HepG2 (cell line): ENCODE data around the gene ALDOA. TPM values are rescaled to one million over a fixed set of nuclear protein-coding genes. Genes with fewer than 3 reads are reported as not detected.
A peak's percentile ranks its signal among the peaks of the same experiment; 100 is the strongest.

Source experiments
- ATF7 ChIP-seq, 2 experiments: fragments of 450-650 bp in 1 of 2; sonication (generic) in 1 of 2; formaldehyde crosslinking in 1 of 2; IDR thresholded peaks; 2 replicates each; pipeline versions ENCODE4 v1.4.0 to v1.6.1; 2016 to 2020; ENCODE audit warnings: antibody characterized with exemption in 1 of 2, mild to moderate bottlenecking in 1 of 2, missing genetic modification reagents in 1 of 2
- KDM6A ChIP-seq: IDR thresholded peaks from 2 replicates; pipeline ENCODE4 v1.6.1; 2016; ENCODE audit warnings: low read depth
- NFE2L2 ChIP-seq: fragments of 150-350 bp; IDR thresholded peaks from 2 replicates; pipeline ENCODE4 v1.6.1; 2014; ENCODE audit warnings: low read length
- RBM22 ChIP-seq: fragments of 200-400 bp; formaldehyde crosslinking; optimal IDR thresholded peaks from 2 replicates; pipeline ENCODE3; 2017; ENCODE audit warnings: mild to moderate bottlenecking, low read length, moderate library complexity
- ZNF207 ChIP-seq: fragments of 450-650 bp; IDR thresholded peaks from 2 replicates; pipeline ENCODE4 v1.6.1; 2016; ENCODE audit warnings: antibody characterized with exemption, borderline replicate concordance
- ZNF264 ChIP-seq: sonication (generic); formaldehyde crosslinking; IDR thresholded peaks from 2 replicates; pipeline ENCODE4 v1.4.0; 2020; ENCODE audit warnings: missing genetic modification reagents
- ZNF484 ChIP-seq: sonication (generic); formaldehyde crosslinking; IDR thresholded peaks from 2 replicates; pipeline ENCODE4 v1.5.1; 2020; ENCODE audit warnings: mild to moderate bottlenecking, low read depth, missing genetic modification reagents, borderline replicate concordance
- ZNF644 ChIP-seq: IDR thresholded peaks from 2 replicates; pipeline ENCODE4 v1.6.1; 2016; ENCODE audit warnings: low read depth
- ZNF777 ChIP-seq: sonication (generic); formaldehyde crosslinking; IDR thresholded peaks from 2 replicates; pipeline ENCODE4 v1.4.0; 2020; ENCODE audit warnings: missing genetic modification reagents
- ZZZ3 ChIP-seq: sonication (generic); formaldehyde crosslinking; IDR thresholded peaks from 2 replicates; pipeline ENCODE4 v1.4.0; 2020; ENCODE audit warnings: missing genetic modification reagents, mild to moderate bottlenecking, borderline replicate concordance
- polyA plus RNA-seq, 8 experiments: library from polyadenylated mRNA; depleted of rRNA in 3 of 8; stranded (reverse) in 7 of 8; unstranded in 1 of 8; fragments of >200 nt; fragmentation: Illumina TruSeq in 4 of 8; extraction: Trizol in 4 of 8; gene quantifications; 2 replicates each; pipeline versions ENCODE4 v1.2.1 to v1.2.3, GENCODE V29; 2011 to 2016; ENCODE audit warnings: low read depth in 4 of 8, missing spikeins in 1 of 8, mixed read lengths in 1 of 8; ENCODE audit not compliant: insufficient read depth in 1 of 8
- total RNA-seq, 5 experiments: library from RNA; depleted of rRNA; stranded (reverse); fragments of >200 nt; fragmentation: Illumina TruSeq; extraction: Trizol; gene quantifications; 2 replicates each; pipeline ENCODE4 v1.2.3, GENCODE V29; 2016; ENCODE audit warnings: low read depth in 1 of 5
- TF ChIP-seq, protein P1 (sequence below): sonication (generic); IDR thresholded peaks from 2 replicates; pipeline ENCODE4 v1.6.1; 2016; ENCODE audit warnings: low read depth, borderline replicate concordance
- TF ChIP-seq, protein P2 (sequence below): sonication (generic); formaldehyde crosslinking; IDR thresholded peaks from 2 replicates; pipeline ENCODE4 v1.4.0; 2020; ENCODE audit warnings: missing genetic modification reagents, mild to moderate bottlenecking, borderline replicate concordance
- TF ChIP-seq, protein P3 (sequence below): sonication (generic); formaldehyde crosslinking; IDR thresholded peaks from 2 replicates; pipeline ENCODE4 v1.8.1; 2023; ENCODE audit warnings: missing genetic modification reagents, inconsistent platforms, borderline replicate concordance
- TF ChIP-seq, protein P4 (sequence below): sonication (generic); formaldehyde crosslinking; IDR thresholded peaks from 2 replicates; pipeline ENCODE4 v1.4.0; 2020; ENCODE audit warnings: missing genetic modification reagents
- TF ChIP-seq, protein P5 (sequence below): sonication (generic); formaldehyde crosslinking; IDR thresholded peaks from 2 replicates; pipeline ENCODE4 v1.4.0; 2020; ENCODE audit warnings: mild to moderate bottlenecking, low read depth, missing genetic modification reagents
- TF ChIP-seq, protein P6 (sequence below): sonication (generic); formaldehyde crosslinking; IDR thresholded peaks from 2 replicates; pipeline ENCODE4 v1.4.0; 2020; ENCODE audit warnings: mild to moderate bottlenecking, missing genetic modification reagents, borderline replicate concordance

Gene ALDOA
- total and polyA plus RNA-seq, 2 of the 13 experiments (the other 11 are each of a cell fraction or from before 2014, with no cell fraction given), result 925 to 1,884 TPM

DNA sequence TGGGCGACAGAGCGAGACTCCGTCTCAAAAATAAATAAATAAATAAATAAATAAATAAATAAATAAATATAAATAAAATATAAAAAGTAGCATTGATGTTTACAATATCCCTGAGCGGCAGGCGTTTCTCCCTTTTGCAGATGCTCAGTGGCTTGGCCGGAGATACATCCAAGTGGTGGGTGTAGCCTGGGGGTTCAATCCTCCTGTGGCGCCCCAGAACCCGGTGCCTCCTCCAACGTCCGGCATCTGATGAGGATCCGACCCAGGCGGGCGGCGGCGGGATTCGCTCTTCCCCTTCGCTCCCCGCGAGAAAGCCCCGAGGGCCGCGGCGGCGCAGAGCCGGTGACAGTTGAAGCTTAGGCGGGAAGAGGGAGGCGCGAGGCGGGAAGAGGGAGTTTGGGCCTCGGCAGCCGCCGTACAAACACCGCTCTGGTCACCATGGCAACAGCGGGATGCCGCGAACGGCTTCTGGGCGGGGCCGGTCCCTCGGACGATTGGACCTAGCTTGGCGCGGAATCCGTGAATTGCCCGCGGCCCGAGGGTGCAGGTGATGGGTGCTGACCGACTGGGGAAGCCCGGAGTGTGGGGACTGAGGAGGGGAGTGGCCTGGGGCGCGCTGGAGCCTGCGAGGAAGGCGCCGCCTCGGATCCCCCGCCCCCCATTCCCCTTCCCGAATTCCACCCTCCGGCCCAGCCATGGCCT is 12.7 kb upstream of the ALDOA start (continued):
- TF ChIP-seq, protein P1, sequence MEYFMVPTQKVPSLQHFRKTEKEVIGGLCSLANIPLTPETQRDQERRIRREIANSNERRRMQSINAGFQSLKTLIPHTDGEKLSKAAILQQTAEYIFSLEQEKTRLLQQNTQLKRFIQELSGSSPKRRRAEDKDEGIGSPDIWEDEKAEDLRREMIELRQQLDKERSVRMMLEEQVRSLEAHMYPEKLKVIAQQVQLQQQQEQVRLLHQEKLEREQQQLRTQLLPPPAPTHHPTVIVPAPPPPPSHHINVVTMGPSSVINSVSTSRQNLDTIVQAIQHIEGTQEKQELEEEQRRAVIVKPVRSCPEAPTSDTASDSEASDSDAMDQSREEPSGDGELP, result 0 out of 2 replicates have a peak, but pooled peaks have one; percentile 44
- peak; percentile 88 for TF ChIP-seq ZNF264 (CRISPR knock-in tag)
- TF ChIP-seq, protein P2, sequence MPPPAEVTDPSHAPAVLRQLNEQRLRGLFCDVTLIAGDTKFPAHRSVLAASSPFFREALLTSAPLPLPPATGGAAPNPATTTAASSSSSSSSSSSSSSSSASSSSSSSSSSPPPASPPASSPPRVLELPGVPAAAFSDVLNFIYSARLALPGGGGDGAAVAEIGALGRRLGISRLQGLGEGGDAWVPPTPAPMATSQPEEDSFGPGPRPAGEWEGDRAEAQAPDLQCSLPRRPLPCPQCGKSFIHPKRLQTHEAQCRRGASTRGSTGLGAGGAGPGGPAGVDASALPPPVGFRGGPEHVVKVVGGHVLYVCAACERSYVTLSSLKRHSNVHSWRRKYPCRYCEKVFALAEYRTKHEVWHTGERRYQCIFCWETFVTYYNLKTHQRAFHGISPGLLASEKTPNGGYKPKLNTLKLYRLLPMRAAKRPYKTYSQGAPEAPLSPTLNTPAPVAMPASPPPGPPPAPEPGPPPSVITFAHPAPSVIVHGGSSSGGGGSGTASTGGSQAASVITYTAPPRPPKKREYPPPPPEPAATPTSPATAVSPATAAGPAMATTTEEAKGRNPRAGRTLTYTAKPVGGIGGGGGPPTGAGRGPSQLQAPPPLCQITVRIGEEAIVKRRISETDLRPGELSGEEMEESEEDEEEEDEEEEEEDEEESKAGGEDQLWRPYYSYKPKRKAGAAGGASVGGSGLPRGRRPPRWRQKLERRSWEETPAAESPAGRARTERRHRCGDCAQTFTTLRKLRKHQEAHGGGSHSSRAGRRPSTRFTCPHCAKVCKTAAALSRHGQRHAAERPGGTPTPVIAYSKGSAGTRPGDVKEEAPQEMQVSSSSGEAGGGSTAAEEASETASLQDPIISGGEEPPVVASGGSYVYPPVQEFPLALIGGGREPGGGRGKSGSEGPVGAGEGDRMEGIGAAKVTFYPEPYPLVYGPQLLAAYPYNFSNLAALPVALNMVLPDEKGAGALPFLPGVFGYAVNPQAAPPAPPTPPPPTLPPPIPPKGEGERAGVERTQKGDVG (CRISPR knock-in tag), result peak; percentile 96; the same call in 1 of the 2 replicates
- no peak for TF ChIP-seq ATF7 (IDR thresholded peaks at IDR 0.05)
- TF ChIP-seq ATF7 (CRISPR knock-in tag; IDR thresholded peaks at IDR 0.05), result no peak; the same call in 1 of the 2 replicates
- TF ChIP-seq, protein P3, sequence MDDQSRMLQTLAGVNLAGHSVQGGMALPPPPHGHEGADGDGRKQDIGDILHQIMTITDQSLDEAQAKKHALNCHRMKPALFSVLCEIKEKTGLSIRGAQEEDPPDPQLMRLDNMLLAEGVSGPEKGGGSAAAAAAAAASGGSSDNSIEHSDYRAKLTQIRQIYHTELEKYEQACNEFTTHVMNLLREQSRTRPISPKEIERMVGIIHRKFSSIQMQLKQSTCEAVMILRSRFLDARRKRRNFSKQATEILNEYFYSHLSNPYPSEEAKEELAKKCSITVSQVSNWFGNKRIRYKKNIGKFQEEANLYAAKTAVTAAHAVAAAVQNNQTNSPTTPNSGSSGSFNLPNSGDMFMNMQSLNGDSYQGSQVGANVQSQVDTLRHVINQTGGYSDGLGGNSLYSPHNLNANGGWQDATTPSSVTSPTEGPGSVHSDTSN (CRISPR knock-in tag), result no peak
- no peak for TF ChIP-seq ZNF644 (CRISPR knock-in tag)
- TF ChIP-seq, protein P4, sequence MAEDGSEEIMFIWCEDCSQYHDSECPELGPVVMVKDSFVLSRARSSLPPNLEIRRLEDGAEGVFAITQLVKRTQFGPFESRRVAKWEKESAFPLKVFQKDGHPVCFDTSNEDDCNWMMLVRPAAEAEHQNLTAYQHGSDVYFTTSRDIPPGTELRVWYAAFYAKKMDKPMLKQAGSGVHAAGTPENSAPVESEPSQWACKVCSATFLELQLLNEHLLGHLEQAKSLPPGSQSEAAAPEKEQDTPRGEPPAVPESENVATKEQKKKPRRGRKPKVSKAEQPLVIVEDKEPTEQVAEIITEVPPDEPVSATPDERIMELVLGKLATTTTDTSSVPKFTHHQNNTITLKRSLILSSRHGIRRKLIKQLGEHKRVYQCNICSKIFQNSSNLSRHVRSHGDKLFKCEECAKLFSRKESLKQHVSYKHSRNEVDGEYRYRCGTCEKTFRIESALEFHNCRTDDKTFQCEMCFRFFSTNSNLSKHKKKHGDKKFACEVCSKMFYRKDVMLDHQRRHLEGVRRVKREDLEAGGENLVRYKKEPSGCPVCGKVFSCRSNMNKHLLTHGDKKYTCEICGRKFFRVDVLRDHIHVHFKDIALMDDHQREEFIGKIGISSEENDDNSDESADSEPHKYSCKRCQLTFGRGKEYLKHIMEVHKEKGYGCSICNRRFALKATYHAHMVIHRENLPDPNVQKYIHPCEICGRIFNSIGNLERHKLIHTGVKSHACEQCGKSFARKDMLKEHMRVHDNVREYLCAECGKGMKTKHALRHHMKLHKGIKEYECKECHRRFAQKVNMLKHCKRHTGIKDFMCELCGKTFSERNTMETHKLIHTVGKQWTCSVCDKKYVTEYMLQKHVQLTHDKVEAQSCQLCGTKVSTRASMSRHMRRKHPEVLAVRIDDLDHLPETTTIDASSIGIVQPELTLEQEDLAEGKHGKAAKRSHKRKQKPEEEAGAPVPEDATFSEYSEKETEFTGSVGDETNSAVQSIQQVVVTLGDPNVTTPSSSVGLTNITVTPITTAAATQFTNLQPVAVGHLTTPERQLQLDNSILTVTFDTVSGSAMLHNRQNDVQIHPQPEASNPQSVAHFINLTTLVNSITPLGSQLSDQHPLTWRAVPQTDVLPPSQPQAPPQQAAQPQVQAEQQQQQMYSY (CRISPR knock-in tag), result peak; percentile 27; the same call in 1 of the 2 replicates
- TF ChIP-seq, protein P5, sequence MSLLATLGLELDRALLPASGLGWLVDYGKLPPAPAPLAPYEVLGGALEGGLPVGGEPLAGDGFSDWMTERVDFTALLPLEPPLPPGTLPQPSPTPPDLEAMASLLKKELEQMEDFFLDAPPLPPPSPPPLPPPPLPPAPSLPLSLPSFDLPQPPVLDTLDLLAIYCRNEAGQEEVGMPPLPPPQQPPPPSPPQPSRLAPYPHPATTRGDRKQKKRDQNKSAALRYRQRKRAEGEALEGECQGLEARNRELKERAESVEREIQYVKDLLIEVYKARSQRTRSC (CRISPR knock-in tag), result peak; percentile 98
- peak; percentile 23; the same call in 1 of the 2 replicates for TF ChIP-seq KDM6A (CRISPR knock-in tag)
- no peak for TF ChIP-seq NFE2L2
- TF ChIP-seq, protein P6, sequence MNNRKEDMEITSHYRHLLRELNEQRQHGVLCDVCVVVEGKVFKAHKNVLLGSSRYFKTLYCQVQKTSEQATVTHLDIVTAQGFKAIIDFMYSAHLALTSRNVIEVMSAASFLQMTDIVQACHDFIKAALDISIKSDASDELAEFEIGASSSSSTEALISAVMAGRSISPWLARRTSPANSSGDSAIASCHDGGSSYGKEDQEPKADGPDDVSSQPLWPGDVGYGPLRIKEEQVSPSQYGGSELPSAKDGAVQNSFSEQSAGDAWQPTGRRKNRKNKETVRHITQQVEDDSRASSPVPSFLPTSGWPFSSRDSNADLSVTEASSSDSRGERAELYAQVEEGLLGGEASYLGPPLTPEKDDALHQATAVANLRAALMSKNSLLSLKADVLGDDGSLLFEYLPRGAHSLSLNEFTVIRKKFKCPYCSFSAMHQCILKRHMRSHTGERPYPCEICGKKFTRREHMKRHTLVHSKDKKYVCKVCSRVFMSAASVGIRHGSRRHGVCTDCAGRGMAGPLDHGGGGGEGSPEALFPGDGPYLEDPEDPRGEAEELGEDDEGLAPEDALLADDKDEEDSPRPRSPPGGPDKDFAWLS (CRISPR knock-in tag), result no peak
- TF ChIP-seq ZNF207, result no peak
- TF ChIP-seq RBM22, result peak; percentile 87
- TF ChIP-seq ZNF777 (CRISPR knock-in tag), result peak; percentile 82
- peak; percentile 94; the same call in 1 of the 2 replicates for TF ChIP-seq ZZZ3 (CRISPR knock-in tag)
- 0 out of 2 replicates have a peak, but pooled peaks have one; percentile 21 for TF ChIP-seq ZNF484
